IMR-90 (cell line): ENCODE data around the gene NECTIN2. TPM values are rescaled to one million over a fixed set of nuclear protein-coding genes. Genes with fewer than 3 reads are reported as not detected.

Experiments
- ATAC-seq: fragments of 200-7000 bp; cut with Tn5 transposase; 2 replicates; pipeline ENCODE4 v1.9.1; 2020; ENCODE audit warnings: low read depth, mild to moderate bottlenecking, moderate library complexity
- BruUV-seq: library from RNA; stranded (reverse); fragments of 400-500 nt; replicated peaks from 2 replicates; lab custom pipeline; 2021; lab: Mats Ljungman, UMichigan
- CTCF ChIA-PET: fragments of 300-600 bp; formaldehyde crosslinking; extraction: SDS; loops from one replicate; lab custom pipeline; 2021; ENCODE audit warnings: antibody characterized with exemption; lab: Yijun Ruan, JAX
- POLR2A ChIA-PET: fragments of 300-600 bp; sonication (Branson Sonifier 250); formaldehyde crosslinking; loops from one replicate; lab custom pipeline; 2022; ENCODE audit warnings: antibody characterized with exemption; ENCODE audit not compliant: unreplicated experiment; lab: Charles Lee
- DNase-seq: peaks from one replicate; pipeline ENCODE4 v3.0.0; 2013
- H2AFZ ChIP-seq: replicated peaks from 2 replicates; pipeline ENCODE3; 2013; ENCODE audit warnings: low read length, mild to moderate bottlenecking; ENCODE audit not compliant: poor library complexity
- H2AK5ac ChIP-seq: 2 replicates; pipeline ENCODE4 v1.6.1; 2013; ENCODE audit warnings: low read depth, low read length, inconsistent platforms
- H2AK9ac ChIP-seq: replicated peaks from 2 replicates; pipeline ENCODE3; 2013; ENCODE audit warnings: mild to moderate bottlenecking, low read depth, low read length, moderate library complexity; ENCODE audit not compliant: poor library complexity
- H2BK120ac ChIP-seq: 2 replicates; pipeline ENCODE4 v1.6.1; 2013; ENCODE audit warnings: low read depth, low read length, inconsistent platforms
- H2BK15ac ChIP-seq: 3 replicates; pipeline ENCODE4 v1.6.1; 2013; ENCODE audit warnings: low read depth, low read length, inconsistent platforms
- H2BK20ac ChIP-seq: 2 replicates; pipeline ENCODE4 v1.6.1; 2013; ENCODE audit warnings: low read depth, mild to moderate bottlenecking, inconsistent platforms, low read length, moderate library complexity
- H2BK5ac ChIP-seq: 2 replicates; pipeline ENCODE4 v1.6.1; 2013; ENCODE audit warnings: mild to moderate bottlenecking, low read depth, low read length, inconsistent platforms; ENCODE audit not compliant: poor library complexity, severe bottlenecking
- H3K14ac ChIP-seq: replicated peaks from 2 replicates; pipeline ENCODE4 v1.6.1; 2013; ENCODE audit warnings: low read depth, low read length, inconsistent platforms
- H3K18ac ChIP-seq: 2 replicates; pipeline ENCODE4 v1.6.1; 2013; ENCODE audit warnings: low read depth, low read length, control low read depth
- H3K23ac ChIP-seq: 2 replicates; pipeline ENCODE4 v1.6.1; 2013; ENCODE audit warnings: low read depth, low read length, inconsistent platforms
- H3K27ac ChIP-seq: 2 replicates; pipeline ENCODE4 v1.5.1; 2013; ENCODE audit warnings: mild to moderate bottlenecking, control low read depth, low read length; ENCODE audit not compliant: insufficient read depth
- H3K27me3 ChIP-seq: 2 replicates; pipeline ENCODE4 v1.6.1; 2013; ENCODE audit warnings: low read length; ENCODE audit not compliant: control insufficient read depth, insufficient read depth
- H3K36me3 ChIP-seq: 2 replicates; pipeline ENCODE4 v1.6.1; 2013; ENCODE audit warnings: low read length, mixed read lengths; ENCODE audit not compliant: control insufficient read depth, insufficient read depth
- H3K4ac ChIP-seq: 2 replicates; pipeline ENCODE4 v1.6.1; 2013; ENCODE audit warnings: low read depth, low read length, inconsistent platforms
- H3K4me1 ChIP-seq: 2 replicates; pipeline ENCODE4 v1.6.1; 2013; ENCODE audit warnings: low read length, mixed read lengths; ENCODE audit not compliant: control insufficient read depth, insufficient read depth
- H3K4me2 ChIP-seq: 2 replicates; pipeline ENCODE4 v1.6.1; 2013; ENCODE audit warnings: low read depth, mild to moderate bottlenecking, control low read depth, low read length, moderate library complexity
- H3K4me3 ChIP-seq: 2 replicates; pipeline ENCODE4 v1.5.1; 2013; ENCODE audit warnings: low read depth, mild to moderate bottlenecking, control low read depth, low read length, moderate library complexity; ENCODE audit not compliant: insufficient read depth
- H3K56ac ChIP-seq: 2 replicates; pipeline ENCODE4 v1.6.1; 2013; ENCODE audit warnings: low read length, inconsistent platforms; ENCODE audit not compliant: insufficient read depth; ENCODE audit errors: extremely low read depth
- H3K79me1 ChIP-seq, 2 experiments: 2 replicates each; pipeline ENCODE4 v1.6.1; 2013; ENCODE audit warnings: low read length in 2 of 2, inconsistent platforms in 1 of 2, low read depth in 1 of 2
- H3K9ac ChIP-seq: 2 replicates; pipeline ENCODE4 v1.6.1; 2013; ENCODE audit warnings: low read depth, low read length, control low read depth
- H3K9me1 ChIP-seq: 2 replicates; pipeline ENCODE4 v1.6.1; 2013; ENCODE audit warnings: low read length, inconsistent platforms; ENCODE audit not compliant: insufficient read depth
- H3K9me3 ChIP-seq: 2 replicates; pipeline ENCODE4 v1.6.1; 2013; ENCODE audit warnings: low read length; ENCODE audit not compliant: control insufficient read depth, insufficient read depth
- H4K20me1 ChIP-seq: 2 replicates; pipeline ENCODE4 v1.6.1; 2013; ENCODE audit warnings: low read length, inconsistent platforms; ENCODE audit not compliant: insufficient read depth
- H4K5ac ChIP-seq: 2 replicates; pipeline ENCODE4 v1.6.1; 2013; ENCODE audit warnings: mild to moderate bottlenecking, low read depth, low read length, control low read depth
- H4K8ac ChIP-seq, 2 experiments: 2 replicates each; pipeline ENCODE4 v1.6.1; 2013; ENCODE audit warnings: low read depth in 2 of 2, low read length in 2 of 2, control low read depth in 1 of 2, inconsistent platforms in 1 of 2
- H4K91ac ChIP-seq: 2 replicates; pipeline ENCODE4 v1.6.1; 2013; ENCODE audit warnings: low read depth, low read length, inconsistent platforms; ENCODE audit not compliant: insufficient read depth
- FOS ChIP-seq: fragments of 150-350 bp; IDR thresholded peaks from 2 replicates; pipeline ENCODE4 v1.6.1; 2016; ENCODE audit warnings: low read depth, low read length
- POLR2A ChIP-seq: IDR thresholded peaks from 2 replicates; pipeline ENCODE4 v1.6.1; 2012; ENCODE audit warnings: mild to moderate bottlenecking, low read depth, low read length
- SMC3 ChIP-seq: fragments of 150-350 bp; IDR thresholded peaks from 2 replicates; pipeline ENCODE4 v1.6.1; 2016; ENCODE audit warnings: low read depth, mild to moderate bottlenecking, antibody characterized with exemption, low read length, moderate library complexity
- WGBS, 2 experiments: methylation state at CpG; one replicate each; pipeline versions ENCODE4 v1.1.5 to v1.1.7; 2013; ENCODE audit warnings: missing lambda C conversion rate in 2 of 2; ENCODE audit not compliant: insufficient read length in 1 of 2; ENCODE audit errors: extremely low coverage in 2 of 2; 5-methylcytosine and 5-hydroxymethylcytosine counted together
- dilution Hi-C: fragments of 300-500 bp; cut with HindIII; formaldehyde crosslinking; loops from one replicate; pipeline ENCODE4 v1.14.3; 2018; ENCODE audit warnings: low sequenced_read_pairs; ENCODE audit not compliant: unreplicated experiment
- in situ Hi-C: fragments of 300-500 bp; cut with MboI; formaldehyde crosslinking; loops from 3 replicates; pipeline ENCODE4 v1.14.3; 2019; ENCODE audit warnings: low sequenced_read_pairs, inconsistent platforms, mixed read lengths
- intact Hi-C: fragments of 100-400 bp; cut with micrococcal nuclease; formaldehyde crosslinking; loops from 2 replicates; pipeline ENCODE4 v1.10.0; 2022
- polyA plus RNA-seq, 3 experiments: library from polyadenylated mRNA; depleted of rRNA; stranded (reverse); fragments of >200 nt; gene quantifications; 2 replicates each; pipeline ENCODE4 v1.2.3, GENCODE V29; 2012; ENCODE audit warnings: low replicate concordance in 1 of 3
- total RNA-seq: library from RNA; depleted of rRNA; stranded (reverse); fragments of >200 nt; gene quantifications from 2 replicates; pipeline ENCODE4 v1.2.3, GENCODE V29; 2012
- TF ChIP-seq, protein P1 (sequence below): conservative IDR thresholded peaks from 2 replicates; pipeline ENCODE4 v1.5.1; 2012; ENCODE audit warnings: mild to moderate bottlenecking, low read depth, low read length, improper control_type of control experiment

Gene NECTIN2
- total and polyA plus RNA-seq, 2 of the 4 experiments (the other 2 are of a cell fraction), result 77.8 to 170 TPM

DNA sequence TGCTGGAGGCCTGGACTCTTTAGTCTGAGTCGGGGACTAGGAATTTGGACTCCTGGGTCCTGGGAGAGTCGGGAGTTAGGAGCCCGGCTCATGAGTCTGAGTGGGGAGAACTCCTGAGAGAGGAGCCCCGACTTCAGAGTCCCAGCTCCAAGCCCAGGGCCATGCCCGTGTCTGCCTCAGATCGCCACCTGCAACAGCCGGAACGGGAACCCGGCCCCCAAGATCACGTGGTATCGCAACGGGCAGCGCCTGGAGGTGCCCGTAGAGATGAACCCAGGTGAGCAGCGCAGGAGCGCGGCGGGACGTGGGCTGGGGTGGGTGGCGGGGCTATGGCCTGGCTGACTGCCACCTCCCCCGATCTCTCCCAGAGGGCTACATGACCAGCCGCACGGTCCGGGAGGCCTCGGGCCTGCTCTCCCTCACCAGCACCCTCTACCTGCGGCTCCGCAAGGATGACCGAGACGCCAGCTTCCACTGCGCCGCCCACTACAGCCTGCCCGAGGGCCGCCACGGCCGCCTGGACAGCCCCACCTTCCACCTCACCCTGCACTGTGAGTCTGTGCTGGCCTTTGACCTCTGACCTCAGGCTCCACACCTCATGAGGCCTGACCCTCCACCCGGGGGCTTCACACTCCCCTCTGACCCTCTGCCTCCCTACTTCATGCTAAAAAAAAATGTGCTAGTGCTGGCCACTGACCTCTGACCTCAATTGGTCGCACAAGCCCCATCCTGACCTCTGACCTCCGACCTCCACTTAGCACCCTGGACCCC is 32.8 kb upstream of the NECTIN2 start:
- H3K18ac ChIP-seq, result no peak overlapping the region
- H4K20me1 ChIP-seq, result no peaks in the 10 kb centered on the region
- WGBS, 2 experiments, result 75% methylated on average over 6 of the region's 38 CpGs; no CpG with 5 or more reads in 1 of the 2 experiments
- ATAC-seq, result no peak
- no peak overlapping the region for H2BK5ac ChIP-seq
- H3K4me2 ChIP-seq, result no peak overlapping the region
- H3K4me3 ChIP-seq, result no peak overlapping the region
- no peak for DNase-seq
- H2BK120ac ChIP-seq, result no peak overlapping the region
- no peak overlapping the region for H2BK20ac ChIP-seq
- intact Hi-C loops (loop anchor here (1.0 kb wide), 1 partner anchor 20 kb away; no protein-coding TSS in a partner anchor), dilution Hi-C loops (no loop called here), in situ Hi-C loops (no loop called here)
- no peak overlapping the region for H3K56ac ChIP-seq
- H3K9me3 ChIP-seq, result no peaks in the 10 kb centered on the region
- no peak overlapping the region for H3K4ac ChIP-seq
- no peaks in the 10 kb centered on the region for H3K27me3 ChIP-seq
- H4K91ac ChIP-seq, result no peak overlapping the region
- H3K4me1 ChIP-seq, result peaks cover 9% of the 10 kb centered on the region
- no TSS peak for BruUV-seq
- peaks cover 5 to 9% of the 10 kb centered on the region in 2 experiments; a peak in 2 of 4 replicates for H3K79me1 ChIP-seq
- H3K9ac ChIP-seq, result no peak overlapping the region
- H4K8ac ChIP-seq, result no peak overlapping the region
- no peak overlapping the region for H3K27ac ChIP-seq
- CTCF ChIA-PET, result interaction anchor here (0.6 kb wide), 1 partner anchor 10 kb away, joined by 5 read pairs; no protein-coding TSS in a partner anchor
- no peaks in the 10 kb centered on the region for H3K9me1 ChIP-seq
- POLR2A ChIA-PET, result no interaction called here
- H3K14ac ChIP-seq, result no peak overlapping the region
- TF ChIP-seq FOS (no peak), SMC3 (no peak), POLR2A (no peak)
- TF ChIP-seq, protein P1, sequence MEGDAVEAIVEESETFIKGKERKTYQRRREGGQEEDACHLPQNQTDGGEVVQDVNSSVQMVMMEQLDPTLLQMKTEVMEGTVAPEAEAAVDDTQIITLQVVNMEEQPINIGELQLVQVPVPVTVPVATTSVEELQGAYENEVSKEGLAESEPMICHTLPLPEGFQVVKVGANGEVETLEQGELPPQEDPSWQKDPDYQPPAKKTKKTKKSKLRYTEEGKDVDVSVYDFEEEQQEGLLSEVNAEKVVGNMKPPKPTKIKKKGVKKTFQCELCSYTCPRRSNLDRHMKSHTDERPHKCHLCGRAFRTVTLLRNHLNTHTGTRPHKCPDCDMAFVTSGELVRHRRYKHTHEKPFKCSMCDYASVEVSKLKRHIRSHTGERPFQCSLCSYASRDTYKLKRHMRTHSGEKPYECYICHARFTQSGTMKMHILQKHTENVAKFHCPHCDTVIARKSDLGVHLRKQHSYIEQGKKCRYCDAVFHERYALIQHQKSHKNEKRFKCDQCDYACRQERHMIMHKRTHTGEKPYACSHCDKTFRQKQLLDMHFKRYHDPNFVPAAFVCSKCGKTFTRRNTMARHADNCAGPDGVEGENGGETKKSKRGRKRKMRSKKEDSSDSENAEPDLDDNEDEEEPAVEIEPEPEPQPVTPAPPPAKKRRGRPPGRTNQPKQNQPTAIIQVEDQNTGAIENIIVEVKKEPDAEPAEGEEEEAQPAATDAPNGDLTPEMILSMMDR, result no peak
- H4K5ac ChIP-seq, result no peak overlapping the region
- peaks cover 16% of the 10 kb centered on the region for H3K36me3 ChIP-seq
- no peak overlapping the region for H2AFZ ChIP-seq
- H2AK5ac ChIP-seq, result no peak overlapping the region
- no peak overlapping the region for H2AK9ac ChIP-seq
- no peak overlapping the region for H2BK15ac ChIP-seq
- no peak overlapping the region for H3K23ac ChIP-seq
